Glutamatergic neuron (in vitro differentiated cells): ENCODE measurements around the gene ST13. TPM values are rescaled to one million over a fixed set of nuclear protein-coding genes. Genes with fewer than 3 reads are reported as not detected.
A peak's percentile ranks its signal among the peaks of the same experiment; 100 is the strongest.

Source experiments
- DNase-seq: peaks from one replicate; pipeline ENCODE4 v3.0.0; 2022
- H3K27ac Mint-ChIP-seq: one replicate; pipeline ENCODE4 v1.8.0; 2020; ENCODE audit warnings: mild to moderate bottlenecking, mixed read lengths, inconsistent platforms; ENCODE audit not compliant: unreplicated experiment
- H3K27me3 Mint-ChIP-seq: one replicate; pipeline ENCODE4 v1.8.0; 2020; ENCODE audit warnings: mild to moderate bottlenecking, moderate library complexity, mixed read lengths, inconsistent platforms; ENCODE audit not compliant: unreplicated experiment
- H3K36me3 Mint-ChIP-seq: one replicate; pipeline ENCODE4 v1.8.0; 2020; ENCODE audit warnings: mild to moderate bottlenecking, mixed read lengths, inconsistent platforms; ENCODE audit not compliant: unreplicated experiment
- H3K4me1 Mint-ChIP-seq: one replicate; pipeline ENCODE4 v1.8.0; 2020; ENCODE audit warnings: mild to moderate bottlenecking, low read depth, mixed read lengths, inconsistent platforms; ENCODE audit not compliant: unreplicated experiment
- H3K4me3 Mint-ChIP-seq: one replicate; pipeline ENCODE4 v1.8.0; 2020; ENCODE audit warnings: mild to moderate bottlenecking, mixed read lengths, inconsistent platforms; ENCODE audit not compliant: unreplicated experiment
- H3K9me3 Mint-ChIP-seq: one replicate; pipeline ENCODE4 v1.8.0; 2020; ENCODE audit warnings: mild to moderate bottlenecking, moderate library complexity, mixed read lengths, inconsistent platforms; ENCODE audit not compliant: unreplicated experiment
- total RNA-seq: library from RNA; stranded (reverse); fragmentation: NEBNext Ultra II Directional; extraction: Animal tissue kit (Norgen Biotek cat#: 25700); gene quantifications from one replicate; pipeline ENCODE4 v1.2.1, GENCODE V29; 2021; ENCODE audit not compliant: unreplicated experiment
- TF ChIP-seq, protein P1 (sequence below): fragments of 200-600 bp; sonication (generic); IDR thresholded peaks from one replicate; pipeline ENCODE4 v1.5.0; 2021; ENCODE audit not compliant: partially characterized antibody, unreplicated experiment

Gene ST13
- total RNA-seq, 1 donor from 2014 or later, result 196 TPM

DNA sequence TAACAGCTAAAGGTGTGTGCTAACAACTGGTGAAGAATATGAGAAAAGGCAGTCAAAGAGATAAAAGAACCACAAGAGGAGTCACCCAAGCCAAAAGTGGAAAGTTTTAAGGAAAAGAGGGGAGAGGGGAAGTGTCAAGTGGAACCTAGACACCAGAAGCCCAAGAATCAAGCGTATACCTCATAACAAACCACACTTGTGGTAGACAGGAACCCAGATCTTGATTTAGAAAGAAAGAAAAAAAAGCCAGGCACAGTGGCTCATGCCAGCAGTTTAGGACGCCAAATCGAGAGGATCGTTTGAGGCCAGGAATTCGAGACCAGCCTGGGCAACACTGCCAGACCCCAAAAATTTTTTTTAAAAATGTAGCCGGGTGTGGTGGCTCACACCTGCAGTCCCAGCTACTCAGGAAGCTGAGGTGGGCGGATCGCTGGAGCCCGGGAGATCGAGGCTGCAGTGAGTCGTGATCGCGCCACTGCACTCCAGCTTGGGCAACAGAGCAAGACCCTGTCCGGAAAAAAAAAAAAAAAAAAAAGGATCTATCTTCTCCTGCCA is 38.2 kb downstream of the ST13 start:
- DNase-seq, result no peak
- H3K27me3 Mint-ChIP-seq, result peaks cover 4% of the 10 kb centered on the region
- no peaks in the 10 kb centered on the region for H3K36me3 Mint-ChIP-seq
- H3K9me3 Mint-ChIP-seq, result no peaks in the 10 kb centered on the region
- H3K27ac Mint-ChIP-seq, result peak overlapping the region; percentile 37
- TF ChIP-seq, protein P1, sequence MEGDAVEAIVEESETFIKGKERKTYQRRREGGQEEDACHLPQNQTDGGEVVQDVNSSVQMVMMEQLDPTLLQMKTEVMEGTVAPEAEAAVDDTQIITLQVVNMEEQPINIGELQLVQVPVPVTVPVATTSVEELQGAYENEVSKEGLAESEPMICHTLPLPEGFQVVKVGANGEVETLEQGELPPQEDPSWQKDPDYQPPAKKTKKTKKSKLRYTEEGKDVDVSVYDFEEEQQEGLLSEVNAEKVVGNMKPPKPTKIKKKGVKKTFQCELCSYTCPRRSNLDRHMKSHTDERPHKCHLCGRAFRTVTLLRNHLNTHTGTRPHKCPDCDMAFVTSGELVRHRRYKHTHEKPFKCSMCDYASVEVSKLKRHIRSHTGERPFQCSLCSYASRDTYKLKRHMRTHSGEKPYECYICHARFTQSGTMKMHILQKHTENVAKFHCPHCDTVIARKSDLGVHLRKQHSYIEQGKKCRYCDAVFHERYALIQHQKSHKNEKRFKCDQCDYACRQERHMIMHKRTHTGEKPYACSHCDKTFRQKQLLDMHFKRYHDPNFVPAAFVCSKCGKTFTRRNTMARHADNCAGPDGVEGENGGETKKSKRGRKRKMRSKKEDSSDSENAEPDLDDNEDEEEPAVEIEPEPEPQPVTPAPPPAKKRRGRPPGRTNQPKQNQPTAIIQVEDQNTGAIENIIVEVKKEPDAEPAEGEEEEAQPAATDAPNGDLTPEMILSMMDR, result no peak
- peaks cover 2% of the 10 kb centered on the region for H3K4me1 Mint-ChIP-seq
- H3K4me3 Mint-ChIP-seq, result peak overlapping the region; percentile 99

- H3K4me3 Mint-ChIP-seq, result peak overlapping the region; percentile 99
- no peak overlapping the region for H3K27ac Mint-ChIP-seq
- H3K27me3 Mint-ChIP-seq, result peaks cover 4% of the 10 kb centered on the region
- peaks cover 2% of the 10 kb centered on the region for H3K4me1 Mint-ChIP-seq
- DNase-seq, result no peak
- H3K9me3 Mint-ChIP-seq, result no peaks in the 10 kb centered on the region
- no peaks in the 10 kb centered on the region for H3K36me3 Mint-ChIP-seq
- TF ChIP-seq, protein P1, result no peak
Observed at GRCh38 chr22:40817737-40818136, 38.7 kb downstream of the ST13 start.

DNA sequence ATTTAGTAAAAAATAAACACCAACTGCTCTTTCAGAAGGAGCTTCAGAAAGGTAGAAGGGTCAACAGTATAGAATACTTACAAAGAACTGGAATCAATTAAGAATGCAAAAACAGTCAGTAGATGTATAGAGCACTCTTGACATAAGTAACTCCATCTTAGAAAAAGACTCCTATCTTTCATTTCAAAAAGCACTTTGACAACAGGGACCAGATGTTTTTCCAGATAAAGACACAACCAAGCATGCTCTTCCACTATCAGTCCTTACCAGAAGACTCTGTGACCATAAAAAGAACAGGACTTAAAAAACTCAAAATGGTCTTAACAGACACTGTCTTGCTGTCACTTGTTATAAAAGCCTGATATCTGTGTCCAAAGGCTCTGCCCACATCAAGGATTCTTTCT is 42.5 kb downstream of the ST13 start:
- H3K27ac Mint-ChIP-seq, result no peak overlapping the region
- no peak overlapping the region for H3K4me3 Mint-ChIP-seq
- DNase-seq, result no peak
- TF ChIP-seq, protein P1, result no peak
- H3K4me1 Mint-ChIP-seq, result peaks cover 2% of the 10 kb centered on the region
- peaks cover 4% of the 10 kb centered on the region for H3K27me3 Mint-ChIP-seq
- H3K36me3 Mint-ChIP-seq, result no peaks in the 10 kb centered on the region
- no peaks in the 10 kb centered on the region for H3K9me3 Mint-ChIP-seq

GRCh38 chr22:40808018-40808841 is 48.2 kb downstream of the ST13 start:
- no peaks in the 10 kb centered on the region for H3K36me3 Mint-ChIP-seq
- H3K9me3 Mint-ChIP-seq, result no peaks in the 10 kb centered on the region
- DNase-seq, result no peak
- H3K27ac Mint-ChIP-seq, result no peak overlapping the region
- TF ChIP-seq, protein P1, result no peak
- H3K4me3 Mint-ChIP-seq, result no peak overlapping the region
- H3K4me1 Mint-ChIP-seq, result peaks cover 1% of the 10 kb centered on the region
- no peaks in the 10 kb centered on the region for H3K27me3 Mint-ChIP-seq

- H3K27me3 Mint-ChIP-seq, result no peaks in the 10 kb centered on the region
- no peak overlapping the region for H3K4me3 Mint-ChIP-seq
- no peak for DNase-seq
- TF ChIP-seq, protein P1, result no peak
- no peak overlapping the region for H3K27ac Mint-ChIP-seq
- no peaks in the 10 kb centered on the region for H3K9me3 Mint-ChIP-seq
- peaks cover 1% of the 10 kb centered on the region for H3K4me1 Mint-ChIP-seq
- H3K36me3 Mint-ChIP-seq, result no peaks in the 10 kb centered on the region
Observed at GRCh38 chr22:40806711-40807110, 49.7 kb downstream of the ST13 start.
